IPS-NIHi7 (cell line): ENCODE results near the gene SYNPR.

Source experiments
- DNase-seq: peaks from one replicate; pipeline ENCODE4 v3.0.0; 2012; ENCODE audit warnings: mixed read lengths; ENCODE audit errors: extremely low spot score

The SYNPR gene

GRCh38 chr3:63471781-63472180 is 193.7 kb downstream of the SYNPR start:
- no peak for DNase-seq

GRCh38 chr3:63473641-63474166 is 195.6 kb downstream of the SYNPR start:
- DNase-seq: no peak

GRCh38 chr3:63474828-63475518 is 196.9 kb downstream of the SYNPR start:
- DNase-seq: no peak

GRCh38 chr3:63477494-63478129 is 199.5 kb downstream of the SYNPR start:
- DNase-seq: no peak

- DNase-seq: no peak
Observed at GRCh38 chr3:63478990-63479660, 201.0 kb downstream of the SYNPR start.

GRCh38 chr3:63479661-63480035 is 201.5 kb downstream of the SYNPR start:
- no peak for DNase-seq

GRCh38 chr3:63481627-63482026 is 203.5 kb downstream of the SYNPR start:
- no peak for DNase-seq

- no peak for DNase-seq
Observed at GRCh38 chr3:63482341-63482740, 204.2 kb downstream of the SYNPR start.

GRCh38 chr3:63492464-63492863 is 214.4 kb downstream of the SYNPR start:
- DNase-seq: no peak

- DNase-seq: no peak
Observed at GRCh38 chr3:63493101-63493500, 215.0 kb downstream of the SYNPR start.

- DNase-seq: no peak
Observed at GRCh38 chr3:63494646-63495045, 216.5 kb downstream of the SYNPR start.

GRCh38 chr3:63497641-63498040 is 219.5 kb downstream of the SYNPR start:
- DNase-seq: no peak

- no peak for DNase-seq
Observed at GRCh38 chr3:63500196-63500595, 222.1 kb downstream of the SYNPR start.

GRCh38 chr3:63508305-63508704 is 230.2 kb downstream of the SYNPR start:
- DNase-seq: no peak

- no peak for DNase-seq
Observed at GRCh38 chr3:63508771-63509170, 230.7 kb downstream of the SYNPR start.

- DNase-seq: no peak
Observed at GRCh38 chr3:63513791-63514190, 235.7 kb downstream of the SYNPR start.

- no peak for DNase-seq
Observed at GRCh38 chr3:63514678-63515077, 236.6 kb downstream of the SYNPR start.

GRCh38 chr3:63519426-63519825 is 241.3 kb downstream of the SYNPR start:
- no peak for DNase-seq

- DNase-seq: no peak
Observed at GRCh38 chr3:63521657-63522056, 243.5 kb downstream of the SYNPR start.

- DNase-seq: peak; percentile 60
Observed at GRCh38 chr3:63523100-63523499, 245.0 kb downstream of the SYNPR start.

GRCh38 chr3:63528325-63529000 is 250.4 kb downstream of the SYNPR start:
- DNase-seq: no peak

GRCh38 chr3:63532521-63532920 is 254.4 kb downstream of the SYNPR start:
- no peak for DNase-seq
